Stomach (tissue), 4 donors: ENCODE data around the gene EIF2S1.

ENCODE experiments used
- EP300 ChIP-seq: sonication (generic); formaldehyde crosslinking; IDR thresholded peaks from one replicate; pipeline ENCODE4 v1.6.1; 2017; ENCODE audit warnings: antibody characterized with exemption
- POLR2A ChIP-seq, 4 donors: fragments of 450-650 bp; IDR thresholded peaks; one replicate each; pipeline ENCODE4 v1.6.1; 2016; ENCODE audit warnings: antibody characterized with exemption in 4 of 4, control low read depth in 2 of 4, mild to moderate bottlenecking in 1 of 4, moderate library complexity in 1 of 4
- POLR2AphosphoS5 ChIP-seq, 3 donors: sonication (generic); formaldehyde crosslinking; IDR thresholded peaks; one replicate each; pipeline ENCODE4 v1.6.1; 2016; ENCODE audit warnings: antibody characterized with exemption in 3 of 3
- TF ChIP-seq, protein P1 (sequence below), 7 experiments: fragments of 450-650 bp in 4 of 7; fragments of 200-600 bp in 3 of 7; sonication (generic) in 3 of 7; IDR thresholded peaks; one replicate each; pipeline ENCODE4 v1.5.1; 2016 to 2019; ENCODE audit warnings: antibody characterized with exemption in 7 of 7, control low read depth in 2 of 7, mild to moderate bottlenecking in 1 of 7

DNA sequence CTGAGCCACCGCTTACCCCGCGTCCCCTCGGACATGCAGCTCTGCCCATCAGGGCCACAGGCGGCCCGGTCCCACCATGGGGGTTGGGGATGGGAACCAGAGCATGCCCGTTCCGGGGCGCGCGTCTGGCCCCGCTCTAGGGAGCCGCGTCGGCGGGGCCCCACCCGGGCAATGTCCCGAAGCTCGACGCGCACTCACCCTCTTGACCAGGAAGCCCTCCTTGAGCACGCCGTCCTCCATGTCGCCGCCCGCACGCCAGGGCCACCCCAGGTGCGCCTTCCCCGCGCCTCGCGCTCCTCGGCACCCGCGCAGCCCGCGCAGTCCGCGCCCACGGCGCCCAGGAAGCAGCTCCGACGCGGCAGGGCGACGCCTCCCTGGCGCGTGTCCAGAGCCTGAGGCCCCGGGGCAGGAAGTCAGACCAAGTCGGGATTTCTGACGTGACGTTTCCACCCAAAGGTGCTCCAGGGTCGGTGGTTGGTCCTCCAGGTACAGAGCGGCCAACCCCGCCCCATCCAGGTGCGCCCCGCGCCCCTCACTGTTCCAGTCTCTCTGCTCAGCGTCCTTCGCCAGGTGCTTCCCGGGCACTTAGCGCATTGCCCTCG is 51.8 kb downstream of the EIF2S1 start, which contains the start of gene PLEK2:
- TF ChIP-seq, protein P1, sequence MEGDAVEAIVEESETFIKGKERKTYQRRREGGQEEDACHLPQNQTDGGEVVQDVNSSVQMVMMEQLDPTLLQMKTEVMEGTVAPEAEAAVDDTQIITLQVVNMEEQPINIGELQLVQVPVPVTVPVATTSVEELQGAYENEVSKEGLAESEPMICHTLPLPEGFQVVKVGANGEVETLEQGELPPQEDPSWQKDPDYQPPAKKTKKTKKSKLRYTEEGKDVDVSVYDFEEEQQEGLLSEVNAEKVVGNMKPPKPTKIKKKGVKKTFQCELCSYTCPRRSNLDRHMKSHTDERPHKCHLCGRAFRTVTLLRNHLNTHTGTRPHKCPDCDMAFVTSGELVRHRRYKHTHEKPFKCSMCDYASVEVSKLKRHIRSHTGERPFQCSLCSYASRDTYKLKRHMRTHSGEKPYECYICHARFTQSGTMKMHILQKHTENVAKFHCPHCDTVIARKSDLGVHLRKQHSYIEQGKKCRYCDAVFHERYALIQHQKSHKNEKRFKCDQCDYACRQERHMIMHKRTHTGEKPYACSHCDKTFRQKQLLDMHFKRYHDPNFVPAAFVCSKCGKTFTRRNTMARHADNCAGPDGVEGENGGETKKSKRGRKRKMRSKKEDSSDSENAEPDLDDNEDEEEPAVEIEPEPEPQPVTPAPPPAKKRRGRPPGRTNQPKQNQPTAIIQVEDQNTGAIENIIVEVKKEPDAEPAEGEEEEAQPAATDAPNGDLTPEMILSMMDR (IDR thresholded peaks at IDR 0.05): no peak
- no peak for TF ChIP-seq POLR2A (IDR thresholded peaks at IDR 0.05)
- TF ChIP-seq POLR2AphosphoS5 (IDR thresholded peaks at IDR 0.05): peak in 2 of 3 donors; percentile 58 to 61
- TF ChIP-seq EP300: no peak
